Mesenchymal stem cell (in vitro differentiated cells and primary cell): ENCODE data around the gene PDE1A.

Source experiments
- DNase-seq: peaks from one replicate; pipeline ENCODE4 v3.0.0-alpha.2; 2013
- H2AFZ ChIP-seq: one replicate; pipeline ENCODE4 v1.6.1; 2013; ENCODE audit warnings: low read depth, mild to moderate bottlenecking, control low read depth, inconsistent platforms, low read length, moderate library complexity
- H2AK5ac ChIP-seq: 2 replicates; pipeline ENCODE4 v1.6.1; 2013; ENCODE audit warnings: low read length, moderate library complexity, mild to moderate bottlenecking, inconsistent platforms; ENCODE audit not compliant: severe bottlenecking
- H2BK120ac ChIP-seq: one replicate; pipeline ENCODE4 v1.6.1; 2013; ENCODE audit warnings: low read depth, mild to moderate bottlenecking, inconsistent platforms, low read length, moderate library complexity
- H2BK12ac ChIP-seq, 2 experiments: one replicate each; pipeline ENCODE4 v1.6.1; 2013; ENCODE audit warnings: inconsistent platforms in 2 of 2, low read length in 2 of 2, mild to moderate bottlenecking in 2 of 2, moderate library complexity in 2 of 2, control low read depth in 1 of 2
- H2BK15ac ChIP-seq: one replicate; pipeline ENCODE4 v1.6.1; 2013; ENCODE audit warnings: mild to moderate bottlenecking, low read depth, inconsistent platforms; ENCODE audit not compliant: poor library complexity, severe bottlenecking
- H2BK5ac ChIP-seq: 2 replicates; pipeline ENCODE4 v1.6.1; 2013; ENCODE audit warnings: low read depth, mild to moderate bottlenecking, low read length, control low read depth, inconsistent platforms; ENCODE audit not compliant: poor library complexity, severe bottlenecking
- H3K14ac ChIP-seq, 2 experiments: one replicate each; pipeline ENCODE4 v1.6.1; 2013; ENCODE audit warnings: inconsistent platforms in 2 of 2, low read length in 2 of 2, control low read depth in 1 of 2, mild to moderate bottlenecking in 1 of 2, moderate library complexity in 1 of 2
- H3K18ac ChIP-seq, 2 experiments: one replicate each; pipeline ENCODE4 v1.6.1; 2013; ENCODE audit warnings: inconsistent platforms in 2 of 2, low read length in 2 of 2, control low read depth in 1 of 2, low read depth in 1 of 2, mild to moderate bottlenecking in 1 of 2
- H3K23ac ChIP-seq, 2 experiments: one replicate each; pipeline ENCODE4 v1.6.1; 2013; ENCODE audit warnings: inconsistent platforms in 2 of 2, low read length in 2 of 2, mild to moderate bottlenecking in 2 of 2, moderate library complexity in 2 of 2, control low read depth in 1 of 2
- H3K27ac ChIP-seq: 2 replicates; pipeline ENCODE4 v1.5.1; 2013; ENCODE audit warnings: mild to moderate bottlenecking, moderate library complexity, low read length, control low read depth, inconsistent platforms; ENCODE audit not compliant: poor library complexity, severe bottlenecking
- H3K27me3 ChIP-seq, 2 experiments: 2 replicates each; pipeline versions ENCODE4 v1.6.1 to v1.7.0; 2013; ENCODE audit warnings: low read length in 2 of 2, mild to moderate bottlenecking in 2 of 2, moderate library complexity in 2 of 2, control low read depth in 1 of 2, inconsistent platforms in 1 of 2; ENCODE audit not compliant: control insufficient read depth in 1 of 2, insufficient read depth in 1 of 2
- H3K36me3 ChIP-seq, 2 experiments: 2 replicates each; pipeline versions ENCODE4 v1.6.1 to v1.7.0; 2013; ENCODE audit warnings: low read length in 2 of 2, control low read depth in 1 of 2, inconsistent platforms in 1 of 2, low read depth in 1 of 2, mild to moderate bottlenecking in 1 of 2; ENCODE audit not compliant: insufficient read depth in 2 of 2, control insufficient read depth in 1 of 2
- H3K4ac ChIP-seq, 2 experiments: one replicate each; pipeline ENCODE4 v1.6.1; 2013; ENCODE audit warnings: inconsistent platforms in 2 of 2, low read length in 2 of 2, mild to moderate bottlenecking in 2 of 2, moderate library complexity in 2 of 2, control low read depth in 1 of 2, low read depth in 1 of 2
- H3K4me1 ChIP-seq: 2 replicates; pipeline ENCODE4 v1.6.1; 2013; ENCODE audit warnings: low read depth, low read length, control low read depth; ENCODE audit not compliant: control insufficient read depth, insufficient read depth
- H3K4me2 ChIP-seq: 2 replicates; pipeline ENCODE4 v1.6.1; 2013; ENCODE audit warnings: low read length, mild to moderate bottlenecking, inconsistent platforms; ENCODE audit not compliant: poor library complexity, severe bottlenecking
- H3K4me3 ChIP-seq, 2 experiments: 2 replicates each; pipeline versions ENCODE4 v1.5.1 to v1.7.0; 2013; ENCODE audit warnings: low read length in 2 of 2, mild to moderate bottlenecking in 2 of 2, control low read depth in 1 of 2, low read depth in 1 of 2; ENCODE audit not compliant: insufficient read depth in 1 of 2
- H3K79me1 ChIP-seq: replicated peaks from 2 replicates; pipeline ENCODE4 v1.6.1; 2013; ENCODE audit warnings: mild to moderate bottlenecking, control low read depth, low read length, inconsistent platforms; ENCODE audit not compliant: poor library complexity, severe bottlenecking
- H3K9ac ChIP-seq: 2 replicates; pipeline ENCODE4 v1.7.0; 2013; ENCODE audit warnings: mild to moderate bottlenecking, low read length, moderate library complexity
- H3K9me3 ChIP-seq: 2 replicates; pipeline ENCODE4 v1.7.0; 2013; ENCODE audit warnings: mild to moderate bottlenecking, low read length; ENCODE audit not compliant: control insufficient read depth
- H4K8ac ChIP-seq: one replicate; pipeline ENCODE4 v1.6.1; 2013; ENCODE audit warnings: inconsistent platforms, mild to moderate bottlenecking, low read length, moderate library complexity
- H4K91ac ChIP-seq: one replicate; pipeline ENCODE4 v1.6.1; 2013; ENCODE audit warnings: mild to moderate bottlenecking, low read length, inconsistent platforms
- WGBS: methylation state at CpG from one replicate; pipeline ENCODE4 v1.1.7; 2013; ENCODE audit warnings: mixed read lengths; 5-methylcytosine and 5-hydroxymethylcytosine counted together

Gene PDE1A

DNA sequence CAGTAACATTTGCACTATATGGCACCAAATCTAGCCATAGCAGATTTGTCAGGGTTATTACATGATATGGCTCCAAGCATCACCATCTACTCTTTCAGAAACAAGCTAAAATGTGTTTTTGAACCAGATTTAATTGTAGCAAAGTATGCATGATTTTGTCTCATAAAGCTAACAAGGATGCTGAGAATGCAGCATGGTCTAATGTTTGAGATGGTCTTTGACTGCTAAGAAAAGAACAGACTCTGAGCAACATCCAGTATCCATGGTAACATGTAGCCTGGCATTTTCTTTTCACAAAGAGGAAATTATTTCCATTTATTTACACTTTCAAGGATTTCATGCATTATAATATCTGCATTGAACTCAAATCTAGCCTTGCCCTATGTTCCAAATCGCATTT is 206.5 kb downstream of the PDE1A start:
- Histone ChIP-seq H3K36me3 (peaks cover 0 to 28% of the 10 kb centered on the region in 2 experiments), H2BK5ac (no peak overlapping the region), H2AK5ac (no peak overlapping the region), H3K9ac (no peak overlapping the region), H2BK12ac (no peak overlapping the region), H3K4ac (no peak overlapping the region), H3K27ac (no peak overlapping the region), H3K14ac (no peak overlapping the region), H3K9me3 (no peaks in the 10 kb centered on the region), H3K4me1 (no peaks in the 10 kb centered on the region), H3K23ac (no peak overlapping the region), H2BK15ac (no peak overlapping the region), H4K8ac (no peak overlapping the region), H3K4me2 (no peak overlapping the region), H3K27me3 (no peaks in the 10 kb centered on the region), H3K18ac (no peak overlapping the region), H3K79me1 (no peaks in the 10 kb centered on the region), H2AFZ (no peak overlapping the region), H3K4me3 (no peak overlapping the region), H2BK120ac (no peak overlapping the region), H4K91ac (no peak overlapping the region)
- DNase-seq = no peak
- no CpG with 5 or more reads among the region's 1 CpG for WGBS

- no peaks in the 10 kb centered on the region for H3K79me1 ChIP-seq
- no peak overlapping the region for H3K9ac ChIP-seq
- H2AK5ac ChIP-seq = no peak overlapping the region
- H3K23ac ChIP-seq = no peak overlapping the region
- H4K8ac ChIP-seq = no peak overlapping the region
- no peak overlapping the region for H3K4ac ChIP-seq
- no peak overlapping the region for H3K4me3 ChIP-seq
- no peaks in the 10 kb centered on the region for H3K4me1 ChIP-seq
- H3K4me2 ChIP-seq = no peak overlapping the region
- H4K91ac ChIP-seq = no peak overlapping the region
- H2BK120ac ChIP-seq = no peak overlapping the region
- H3K14ac ChIP-seq = no peak overlapping the region
- peaks cover 0 to 30% of the 10 kb centered on the region in 2 experiments for H3K36me3 ChIP-seq
- no peak overlapping the region for H2BK12ac ChIP-seq
- no peak overlapping the region for H2BK15ac ChIP-seq
- H2BK5ac ChIP-seq = no peak overlapping the region
- no peaks in the 10 kb centered on the region for H3K27me3 ChIP-seq
- no peak overlapping the region for H2AFZ ChIP-seq
- H3K18ac ChIP-seq = no peak overlapping the region
- H3K9me3 ChIP-seq = no peaks in the 10 kb centered on the region
- no peak overlapping the region for H3K27ac ChIP-seq
- no peak for DNase-seq
These were observed 216.2 kb downstream of the PDE1A start for GRCh38 chr2:182210669-182211068.

- no peak overlapping the region for H3K14ac ChIP-seq
- no peak for DNase-seq
- no peaks in the 10 kb centered on the region for H3K9me3 ChIP-seq
- H3K18ac ChIP-seq = no peak overlapping the region
- H2BK15ac ChIP-seq = no peak overlapping the region
- peaks cover 0 to 34% of the 10 kb centered on the region in 2 experiments for H3K36me3 ChIP-seq
- H4K91ac ChIP-seq = no peak overlapping the region
- no peak overlapping the region for H3K23ac ChIP-seq
- no peak overlapping the region for H3K27ac ChIP-seq
- no peak overlapping the region for H2AK5ac ChIP-seq
- WGBS = 93% methylated on average over 4 of the region's 4 CpGs
- H3K9ac ChIP-seq = no peak overlapping the region
- no peaks in the 10 kb centered on the region for H3K27me3 ChIP-seq
- H3K79me1 ChIP-seq = no peaks in the 10 kb centered on the region
- H4K8ac ChIP-seq = no peak overlapping the region
- H3K4ac ChIP-seq = no peak overlapping the region
- no peaks in the 10 kb centered on the region for H3K4me1 ChIP-seq
- H3K4me2 ChIP-seq = no peak overlapping the region
- no peak overlapping the region for H2BK120ac ChIP-seq
- H2AFZ ChIP-seq = no peak overlapping the region
- H3K4me3 ChIP-seq = no peak overlapping the region
- no peak overlapping the region for H2BK12ac ChIP-seq
- H2BK5ac ChIP-seq = no peak overlapping the region
These were observed 218.4 kb downstream of the PDE1A start for GRCh38 chr2:182208421-182208820.

GRCh38 chr2:182207049-182207746 is 219.6 kb downstream of the PDE1A start:
- H2BK120ac ChIP-seq = no peak overlapping the region
- no peaks in the 10 kb centered on the region for H3K79me1 ChIP-seq
- no peak overlapping the region for H3K27ac ChIP-seq
- no peak overlapping the region for H3K14ac ChIP-seq
- H3K4me1 ChIP-seq = no peaks in the 10 kb centered on the region
- peaks cover 0 to 37% of the 10 kb centered on the region in 2 experiments for H3K36me3 ChIP-seq
- WGBS = 98% methylated on average over 5 of the region's 5 CpGs
- no peak overlapping the region for H3K18ac ChIP-seq
- DNase-seq = no peak
- no peak overlapping the region for H2BK12ac ChIP-seq
- no peak overlapping the region for H2AK5ac ChIP-seq
- no peak overlapping the region for H2BK5ac ChIP-seq
- no peak overlapping the region for H2AFZ ChIP-seq
- H3K23ac ChIP-seq = no peak overlapping the region
- no peak overlapping the region for H3K4ac ChIP-seq
- H3K9ac ChIP-seq = no peak overlapping the region
- no peak overlapping the region for H4K91ac ChIP-seq
- H2BK15ac ChIP-seq = no peak overlapping the region
- no peak overlapping the region for H4K8ac ChIP-seq
- H3K4me3 ChIP-seq = no peak overlapping the region
- no peaks in the 10 kb centered on the region for H3K9me3 ChIP-seq
- no peaks in the 10 kb centered on the region for H3K27me3 ChIP-seq
- H3K4me2 ChIP-seq = no peak overlapping the region
